ENCODE data around the gene CCSER1. TPM values are rescaled to one million over a fixed set of nuclear protein-coding genes. Genes with fewer than 3 reads are reported as not detected.

Gene CCSER1
- total RNA-seq, 1 donor from 2014 or later, result 20.1 TPM

GRCh38 chr4:91427171-91427570 is 1300.0 kb downstream of the CCSER1 start:
- Mint-ChIP-seq H3K9me3 (peaks cover 6% of the 10 kb centered on the region), H3K36me3 (ENCODE audit: low read depth) (no peaks in the 10 kb centered on the region), H3K4me3 (no peak overlapping the region), H3K4me1 (no peaks in the 10 kb centered on the region), H3K27ac (no peak overlapping the region), H3K27me3 (no peaks in the 10 kb centered on the region)
- ChIA-PET POLR2A (no interaction called here), CTCF (no interaction called here)
- intact Hi-C loops (cut with micrococcal nuclease), result no loop called here
- TF ChIP-seq CTCF (IDR thresholded peaks at IDR 0.05), result no peak
- ATAC-seq (ENCODE audit: low read depth) (no peak), DNase-seq (no peak)

DNA sequence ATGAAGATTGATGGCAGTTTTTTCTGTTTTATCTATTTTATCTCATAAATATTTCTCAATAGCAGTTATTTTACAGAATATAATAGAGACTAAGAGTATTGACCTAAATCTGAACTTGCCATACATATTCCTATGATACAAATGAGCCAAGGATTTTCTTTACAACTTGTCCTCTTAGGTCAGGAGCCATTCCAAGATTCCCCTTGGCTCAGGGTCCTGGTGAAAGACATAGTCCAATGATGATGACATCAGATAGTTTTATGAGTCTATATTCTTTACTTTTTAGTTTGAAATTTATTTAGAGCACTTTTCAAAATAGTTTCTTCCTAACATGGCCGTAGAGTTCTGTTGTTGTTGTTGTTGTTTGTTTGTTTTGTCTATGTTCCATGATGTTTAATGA is 1307.4 kb downstream of the CCSER1 start:
- Mint-ChIP-seq H3K9me3 (peaks cover 9% of the 10 kb centered on the region), H3K27me3 (no peaks in the 10 kb centered on the region), H3K27ac (no peak overlapping the region), H3K4me1 (no peaks in the 10 kb centered on the region), H3K4me3 (no peak overlapping the region), H3K36me3 (ENCODE audit: low read depth) (no peaks in the 10 kb centered on the region)
- TF ChIP-seq CTCF (IDR thresholded peaks at IDR 0.05), result no peak
- ATAC-seq (ENCODE audit: low read depth), result no peak
- POLR2A ChIA-PET, result no interaction called here
- DNase-seq, result no peak
- intact Hi-C loops (cut with micrococcal nuclease), result no loop called here
- CTCF ChIA-PET, result no interaction called here

GRCh38 chr4:91436556-91436955 is 1309.4 kb downstream of the CCSER1 start:
- CTCF ChIA-PET, result no interaction called here
- Mint-ChIP-seq H3K4me1 (no peaks in the 10 kb centered on the region), H3K27ac (no peak overlapping the region), H3K27me3 (no peaks in the 10 kb centered on the region), H3K4me3 (no peak overlapping the region), H3K9me3 (peaks cover 14% of the 10 kb centered on the region), H3K36me3 (ENCODE audit: low read depth) (no peaks in the 10 kb centered on the region)
- TF ChIP-seq CTCF (IDR thresholded peaks at IDR 0.05), result no peak
- intact Hi-C loops (cut with micrococcal nuclease), result no loop called here
- ATAC-seq (ENCODE audit: low read depth), result no peak
- POLR2A ChIA-PET, result no interaction called here
- no peak for DNase-seq

DNA sequence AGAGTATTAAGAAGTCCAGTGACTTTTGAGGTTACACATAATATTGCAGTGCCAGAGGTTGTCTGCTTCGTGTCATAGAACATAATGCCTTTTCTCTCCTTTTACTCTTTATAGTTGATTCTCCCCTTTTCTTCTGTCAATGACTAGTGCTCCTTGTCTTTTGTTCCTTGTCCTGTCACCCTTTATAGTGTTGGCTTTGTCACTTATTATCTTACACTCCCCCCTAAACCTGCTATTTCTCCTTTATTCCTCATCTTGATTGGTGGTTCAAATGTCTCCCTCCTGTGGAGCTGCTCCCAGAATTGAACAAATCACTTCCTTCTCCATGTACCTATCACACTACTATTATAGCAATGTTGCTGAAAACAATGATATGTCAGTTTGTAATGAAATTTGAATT is 1320.0 kb downstream of the CCSER1 start:
- ATAC-seq (ENCODE audit: low read depth) (no peak), DNase-seq (no peak)
- H3K4me3 Mint-ChIP-seq, result no peak overlapping the region
- CTCF ChIA-PET, result no interaction called here
- H3K4me1 Mint-ChIP-seq, result no peaks in the 10 kb centered on the region
- intact Hi-C loops (cut with micrococcal nuclease), result no loop called here
- H3K27me3 Mint-ChIP-seq, result no peaks in the 10 kb centered on the region
- no peak overlapping the region for H3K27ac Mint-ChIP-seq
- H3K36me3 Mint-ChIP-seq (ENCODE audit: low read depth), result no peaks in the 10 kb centered on the region
- POLR2A ChIA-PET, result no interaction called here
- TF ChIP-seq CTCF (IDR thresholded peaks at IDR 0.05), result no peak
- H3K9me3 Mint-ChIP-seq, result peaks cover 6% of the 10 kb centered on the region

DNA sequence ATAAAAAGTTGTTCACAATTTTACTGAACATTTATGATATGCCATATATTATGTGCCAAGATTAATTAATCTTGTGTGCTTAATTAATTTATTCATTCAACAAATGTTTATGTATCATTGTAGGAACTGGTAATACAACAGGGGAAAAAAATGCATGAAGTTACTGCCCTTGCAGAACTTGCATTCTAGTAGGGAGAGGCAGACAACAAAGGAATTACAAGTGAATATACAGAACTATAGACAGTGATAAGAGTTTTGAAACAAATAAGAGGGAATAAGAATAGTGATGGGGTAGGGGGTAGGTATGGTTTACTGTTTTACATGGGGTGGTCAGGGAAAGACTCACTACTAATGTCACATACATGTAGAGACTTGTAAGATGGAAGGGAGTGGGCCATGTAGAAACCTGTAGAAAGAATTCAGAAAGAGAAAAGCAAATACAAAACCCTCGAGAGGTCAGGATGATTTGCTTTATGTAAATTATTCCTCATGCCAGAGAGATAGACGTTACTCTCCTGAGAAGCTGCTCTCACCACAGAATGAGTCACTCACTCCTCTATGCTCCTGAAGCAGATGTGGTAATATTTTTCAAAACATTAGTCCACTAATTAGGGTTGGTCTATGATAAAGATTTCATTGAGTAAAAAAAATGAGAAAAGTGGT is 1321.6 kb downstream of the CCSER1 start:
- no peak overlapping the region for H3K4me3 Mint-ChIP-seq
- ChIA-PET POLR2A (no interaction called here), CTCF (no interaction called here)
- H3K4me1 Mint-ChIP-seq, result no peaks in the 10 kb centered on the region
- intact Hi-C loops (cut with micrococcal nuclease), result no loop called here
- DNase-seq (no peak), ATAC-seq (ENCODE audit: low read depth) (no peak)
- H3K9me3 Mint-ChIP-seq, result peaks cover 4% of the 10 kb centered on the region
- H3K36me3 Mint-ChIP-seq (ENCODE audit: low read depth), result no peaks in the 10 kb centered on the region
- no peak for TF ChIP-seq CTCF (IDR thresholded peaks at IDR 0.05)
- H3K27ac Mint-ChIP-seq, result no peak overlapping the region
- H3K27me3 Mint-ChIP-seq, result no peaks in the 10 kb centered on the region
